ENCODE data around the gene TREH. TPM values are rescaled to one million over a fixed set of nuclear protein-coding genes. Genes with fewer than 3 reads are reported as not detected.
A peak's percentile ranks its signal among the peaks of the same experiment; 100 is the strongest.

Gene TREH
- total RNA-seq, 1 donor from 2014 or later: not detected

DNA sequence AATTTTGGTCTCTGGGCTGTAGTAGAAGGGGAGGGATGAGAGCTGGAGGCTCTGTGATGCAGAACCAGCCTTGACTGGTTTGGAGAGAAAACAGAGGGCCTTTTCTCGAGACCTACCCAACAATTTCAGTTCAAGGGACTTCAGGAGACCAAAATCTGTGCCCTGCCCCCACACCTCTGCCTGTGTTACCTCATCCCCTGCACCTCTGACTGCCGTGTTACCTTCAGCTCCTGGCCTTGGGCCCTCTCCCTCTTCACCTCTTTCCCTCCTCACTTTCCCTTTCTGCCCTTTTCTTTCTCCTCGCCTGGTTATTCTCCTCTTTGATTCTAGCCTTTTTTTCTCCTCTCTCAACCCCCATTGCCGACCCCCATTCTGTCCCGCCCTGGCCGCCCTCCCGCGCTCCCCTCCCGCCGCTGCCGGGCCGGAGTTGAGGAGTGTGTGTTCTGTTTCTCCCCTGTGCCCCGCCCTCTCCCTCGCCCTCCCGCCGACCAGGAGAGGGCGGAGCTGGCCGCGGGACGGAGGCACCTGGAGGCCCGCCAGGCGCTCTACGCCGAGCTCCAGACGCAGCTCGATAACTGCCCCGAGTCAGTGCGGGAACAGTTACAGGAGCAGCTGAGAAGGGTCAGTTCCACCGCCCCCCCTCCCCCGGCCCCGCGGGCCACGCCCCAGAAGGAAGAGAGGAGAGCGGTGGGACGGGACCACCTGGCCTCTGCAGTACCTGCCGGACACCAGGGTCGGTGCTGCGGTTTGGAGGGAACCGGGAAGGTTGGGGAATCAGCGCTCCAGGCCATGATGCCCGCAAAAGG lies 44.8 kb downstream of the TREH start:
- no peak for FAIRE-seq
- Mint-ChIP-seq H3K4me1 (ENCODE audit: low read depth, unreplicated experiment) (peaks cover 39% of the 10 kb centered on the region), H3K4me3 (ENCODE audit: unreplicated experiment) (peak overlapping the region; percentile 75), H3K9me3 (ENCODE audit: unreplicated experiment) (no peaks in the 10 kb centered on the region), H3K36me3 (ENCODE audit: low read depth, unreplicated experiment) (peaks cover 38% of the 10 kb centered on the region), H3K27ac (ENCODE audit: unreplicated experiment) (peak overlapping the region; percentile 89), H3K27me3 (ENCODE audit: low read depth, unreplicated experiment) (no peaks in the 10 kb centered on the region)
- no peaks in the 10 kb centered on the region for H3K27me3 ChIP-seq (ENCODE audit: insufficient read depth, low read length)
- H4K20me1 ChIP-seq (ENCODE audit: insufficient read depth, low read length): peaks cover 96% of the 10 kb centered on the region
- DNase-seq (ENCODE audit: low read depth): peak; percentile 44
- H3K9ac ChIP-seq (ENCODE audit: low read length): peak overlapping the region; percentile 56
- H3K4me3 ChIP-seq (ENCODE audit: insufficient read depth, low read depth, low read length): no peak overlapping the region
- H3K4me2 ChIP-seq (ENCODE audit: low read length): peak overlapping the region; percentile 52
- no peaks in the 10 kb centered on the region for H3K9me3 ChIP-seq (ENCODE audit: insufficient read depth, low read depth, low read length)
- peaks cover 26% of the 10 kb centered on the region for H3K4me1 ChIP-seq (ENCODE audit: insufficient read depth, low read length)
- TF ChIP-seq EZH2 (IDR thresholded peaks at IDR 0.05; ENCODE audit: insufficient read depth, low read length): no peak
- TF ChIP-seq, protein P1, sequence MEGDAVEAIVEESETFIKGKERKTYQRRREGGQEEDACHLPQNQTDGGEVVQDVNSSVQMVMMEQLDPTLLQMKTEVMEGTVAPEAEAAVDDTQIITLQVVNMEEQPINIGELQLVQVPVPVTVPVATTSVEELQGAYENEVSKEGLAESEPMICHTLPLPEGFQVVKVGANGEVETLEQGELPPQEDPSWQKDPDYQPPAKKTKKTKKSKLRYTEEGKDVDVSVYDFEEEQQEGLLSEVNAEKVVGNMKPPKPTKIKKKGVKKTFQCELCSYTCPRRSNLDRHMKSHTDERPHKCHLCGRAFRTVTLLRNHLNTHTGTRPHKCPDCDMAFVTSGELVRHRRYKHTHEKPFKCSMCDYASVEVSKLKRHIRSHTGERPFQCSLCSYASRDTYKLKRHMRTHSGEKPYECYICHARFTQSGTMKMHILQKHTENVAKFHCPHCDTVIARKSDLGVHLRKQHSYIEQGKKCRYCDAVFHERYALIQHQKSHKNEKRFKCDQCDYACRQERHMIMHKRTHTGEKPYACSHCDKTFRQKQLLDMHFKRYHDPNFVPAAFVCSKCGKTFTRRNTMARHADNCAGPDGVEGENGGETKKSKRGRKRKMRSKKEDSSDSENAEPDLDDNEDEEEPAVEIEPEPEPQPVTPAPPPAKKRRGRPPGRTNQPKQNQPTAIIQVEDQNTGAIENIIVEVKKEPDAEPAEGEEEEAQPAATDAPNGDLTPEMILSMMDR (IDR thresholded peaks at IDR 0.05; ENCODE audit: insufficient read depth, low read depth, low read length): no peak
- H3K79me2 ChIP-seq (ENCODE audit: insufficient read depth, low read length): peaks cover 80% of the 10 kb centered on the region
- peak overlapping the region; percentile 36 for H3K27ac ChIP-seq (ENCODE audit: low read depth, low read length)
- H2AFZ ChIP-seq (ENCODE audit: low read depth, low read length): no peak overlapping the region
- H3K36me3 ChIP-seq (ENCODE audit: insufficient read depth, low read length): peaks cover 62% of the 10 kb centered on the region

DNA sequence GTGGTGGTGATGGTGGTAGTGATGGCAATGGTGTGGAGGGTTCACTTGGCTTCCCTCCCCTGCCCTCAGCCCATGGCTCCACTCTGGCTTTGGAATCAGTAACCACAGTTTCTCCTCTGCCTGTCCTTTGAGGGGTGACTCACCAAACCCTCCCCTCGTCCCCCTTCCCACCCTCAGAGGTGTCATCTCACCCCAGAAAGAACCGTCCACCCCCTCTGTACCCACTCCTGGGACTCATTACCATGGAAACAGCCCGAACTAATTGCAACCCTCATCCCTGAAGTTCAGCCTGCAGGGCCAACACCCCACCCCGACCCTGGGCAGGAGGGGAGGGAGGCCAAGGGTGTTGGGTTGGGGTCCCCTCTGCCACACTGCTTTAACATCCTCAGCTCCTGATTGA lies 45.5 kb downstream of the TREH start:
- Histone ChIP-seq H3K79me2 (ENCODE audit: insufficient read depth, low read length) (peaks cover 82% of the 10 kb centered on the region), H3K27ac (ENCODE audit: low read depth, low read length) (peak overlapping the region; percentile 36), H4K20me1 (ENCODE audit: insufficient read depth, low read length) (peaks cover 99% of the 10 kb centered on the region), H2AFZ (ENCODE audit: low read depth, low read length) (no peak overlapping the region), H3K4me1 (ENCODE audit: insufficient read depth, low read length) (peaks cover 28% of the 10 kb centered on the region), H3K27me3 (ENCODE audit: insufficient read depth, low read length) (no peaks in the 10 kb centered on the region), H3K9ac (ENCODE audit: low read length) (peak overlapping the region; percentile 56), H3K36me3 (ENCODE audit: insufficient read depth, low read length) (peaks cover 61% of the 10 kb centered on the region), H3K9me3 (ENCODE audit: insufficient read depth, low read depth, low read length) (no peaks in the 10 kb centered on the region), H3K4me3 (ENCODE audit: insufficient read depth, low read depth, low read length) (no peak overlapping the region), H3K4me2 (ENCODE audit: low read length) (peak overlapping the region; percentile 52)
- Mint-ChIP-seq H3K27ac (ENCODE audit: unreplicated experiment) (peak overlapping the region; percentile 12), H3K36me3 (ENCODE audit: low read depth, unreplicated experiment) (peaks cover 37% of the 10 kb centered on the region), H3K9me3 (ENCODE audit: unreplicated experiment) (no peaks in the 10 kb centered on the region), H3K4me3 (ENCODE audit: unreplicated experiment) (peak overlapping the region; percentile 54), H3K27me3 (ENCODE audit: low read depth, unreplicated experiment) (no peaks in the 10 kb centered on the region), H3K4me1 (ENCODE audit: low read depth, unreplicated experiment) (peaks cover 41% of the 10 kb centered on the region)
- FAIRE-seq (peak; percentile 39), DNase-seq (ENCODE audit: low read depth) (peak; percentile 41)
- TF ChIP-seq, protein P1 (IDR thresholded peaks at IDR 0.05; ENCODE audit: insufficient read depth, low read depth, low read length): no peak
- no peak for TF ChIP-seq EZH2 (IDR thresholded peaks at IDR 0.05; ENCODE audit: insufficient read depth, low read length)

DNA sequence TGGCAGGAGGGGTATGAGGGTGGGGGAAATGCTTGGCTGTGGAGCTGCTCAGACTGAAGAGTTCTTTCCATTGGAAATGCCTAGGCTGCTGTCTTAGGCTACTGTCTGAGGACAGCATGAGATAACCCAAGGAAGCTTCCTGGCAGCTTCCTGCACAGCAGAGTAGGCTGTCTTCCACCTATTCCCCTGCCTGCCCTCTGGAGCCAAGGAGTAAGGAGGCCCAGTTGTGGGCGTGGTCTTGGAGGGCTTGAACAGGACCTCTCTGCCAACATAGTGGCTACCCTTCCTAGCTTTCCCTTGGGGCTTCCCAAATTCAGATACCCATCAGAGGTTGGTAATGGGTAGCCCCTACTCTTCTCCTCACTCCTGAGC lies 46.1 kb downstream of the TREH start:
- H3K4me2 ChIP-seq (ENCODE audit: low read length): peak overlapping the region; percentile 52
- FAIRE-seq (no peak), DNase-seq (ENCODE audit: low read depth) (no peak)
- peaks cover 99% of the 10 kb centered on the region for H4K20me1 ChIP-seq (ENCODE audit: insufficient read depth, low read length)
- no peaks in the 10 kb centered on the region for H3K9me3 ChIP-seq (ENCODE audit: insufficient read depth, low read depth, low read length)
- H3K36me3 ChIP-seq (ENCODE audit: insufficient read depth, low read length): peaks cover 63% of the 10 kb centered on the region
- H3K4me1 ChIP-seq (ENCODE audit: insufficient read depth, low read length): peaks cover 28% of the 10 kb centered on the region
- Mint-ChIP-seq H3K9me3 (ENCODE audit: unreplicated experiment) (no peaks in the 10 kb centered on the region), H3K27me3 (ENCODE audit: low read depth, unreplicated experiment) (no peaks in the 10 kb centered on the region), H3K4me1 (ENCODE audit: low read depth, unreplicated experiment) (peaks cover 41% of the 10 kb centered on the region), H3K36me3 (ENCODE audit: low read depth, unreplicated experiment) (peaks cover 38% of the 10 kb centered on the region), H3K4me3 (ENCODE audit: unreplicated experiment) (no peak overlapping the region), H3K27ac (ENCODE audit: unreplicated experiment) (no peak overlapping the region)
- H3K27me3 ChIP-seq (ENCODE audit: insufficient read depth, low read length): no peaks in the 10 kb centered on the region
- H3K4me3 ChIP-seq (ENCODE audit: insufficient read depth, low read depth, low read length): no peak overlapping the region
- TF ChIP-seq, protein P1 (IDR thresholded peaks at IDR 0.05; ENCODE audit: insufficient read depth, low read depth, low read length): no peak
- no peak for TF ChIP-seq EZH2 (IDR thresholded peaks at IDR 0.05; ENCODE audit: insufficient read depth, low read length)
- H3K79me2 ChIP-seq (ENCODE audit: insufficient read depth, low read length): peaks cover 82% of the 10 kb centered on the region
- no peak overlapping the region for H2AFZ ChIP-seq (ENCODE audit: low read depth, low read length)
- no peak overlapping the region for H3K27ac ChIP-seq (ENCODE audit: low read depth, low read length)
- H3K9ac ChIP-seq (ENCODE audit: low read length): peak overlapping the region; percentile 56
